ENCODE results near the gene C1QL4. TPM values are rescaled to one million over a fixed set of nuclear protein-coding genes. Genes with fewer than 3 reads are reported as not detected.

The C1QL4 gene
- polyA plus RNA-seq, 3 donors: not detected

DNA sequence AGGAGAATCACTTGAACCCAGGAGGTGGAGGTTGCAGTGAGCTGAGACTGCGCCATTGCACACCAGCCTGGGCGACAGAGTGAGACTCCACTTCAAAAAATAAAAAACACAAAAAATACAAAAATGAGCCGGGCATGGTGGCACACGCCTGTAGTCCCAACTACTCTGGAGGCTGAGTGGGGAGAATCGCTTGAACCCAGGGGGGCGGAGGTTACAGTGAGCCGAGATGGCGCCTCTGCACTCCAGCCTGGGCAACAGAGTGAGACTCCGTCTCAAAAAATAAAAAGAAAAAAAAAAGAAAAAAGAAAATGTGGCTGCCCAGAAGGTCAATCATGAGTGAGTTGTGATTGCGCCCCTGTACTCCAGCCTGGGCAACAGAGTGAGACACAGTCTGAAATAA, 18.9 kb upstream of the C1QL4 start:
- no peaks in the 10 kb centered on the region for H3K36me3 ChIP-seq (replicated peaks in 1 of 2; ENCODE audit: control insufficient read depth in 1 of 2, insufficient read depth in 2 of 2, low read length in 2 of 2)
- no peak overlapping the region for H2AFZ ChIP-seq (ENCODE audit: insufficient read depth, low read depth, low read length, poor library complexity, severe bottlenecking)
- Mint-ChIP-seq H3K4me3 (no peak overlapping the region), H3K9me3 (no peaks in the 10 kb centered on the region), H3K36me3 (no peaks in the 10 kb centered on the region), H3K4me1 (peaks cover 2% of the 10 kb centered on the region), H3K27me3 (ENCODE audit: low read depth in 3 of 3) (peaks cover 9 to 48% (median 37%) of the 10 kb centered on the region in 3 donors), H3K27ac (no peak overlapping the region)
- H3K79me2 ChIP-seq (ENCODE audit: insufficient read depth, low read length): no peaks in the 10 kb centered on the region
- H3K27me3 ChIP-seq (ENCODE audit: control insufficient read depth in 2 of 2, insufficient read depth in 2 of 2, low read length in 2 of 2): peaks cover 10 to 23% of the 10 kb centered on the region in 2 donors
- 88% methylated on average over 4 of the region's 10 CpGs for WGBS (ENCODE audit: insufficient coverage)
- no peaks in the 10 kb centered on the region for H3K9me3 ChIP-seq (replicated peaks in 1 of 2; ENCODE audit: control insufficient read depth in 1 of 2, insufficient read depth in 1 of 2, low read length in 2 of 2)
- intact Hi-C loops (cut with micrococcal nuclease): loop anchor here in 1 of 2 donors (5.0 kb wide), 1 partner anchor 226 kb away; no protein-coding TSS in a partner anchor
- no peaks in the 10 kb centered on the region for H4K20me1 ChIP-seq (ENCODE audit: insufficient read depth, low read length)
- DNase-seq: no peak
- no peak overlapping the region for H3K27ac ChIP-seq (ENCODE audit: low read depth in 1 of 2, low read length in 2 of 2)
- no peak overlapping the region for H3K9ac ChIP-seq (ENCODE audit: insufficient read depth, low read length, poor library complexity, severe bottlenecking)
- H3K4me3 ChIP-seq (replicated peaks in 1 of 3; ENCODE audit: low read depth in 2 of 3, low read length in 3 of 3): no peak overlapping the region
- TF ChIP-seq, protein P1, sequence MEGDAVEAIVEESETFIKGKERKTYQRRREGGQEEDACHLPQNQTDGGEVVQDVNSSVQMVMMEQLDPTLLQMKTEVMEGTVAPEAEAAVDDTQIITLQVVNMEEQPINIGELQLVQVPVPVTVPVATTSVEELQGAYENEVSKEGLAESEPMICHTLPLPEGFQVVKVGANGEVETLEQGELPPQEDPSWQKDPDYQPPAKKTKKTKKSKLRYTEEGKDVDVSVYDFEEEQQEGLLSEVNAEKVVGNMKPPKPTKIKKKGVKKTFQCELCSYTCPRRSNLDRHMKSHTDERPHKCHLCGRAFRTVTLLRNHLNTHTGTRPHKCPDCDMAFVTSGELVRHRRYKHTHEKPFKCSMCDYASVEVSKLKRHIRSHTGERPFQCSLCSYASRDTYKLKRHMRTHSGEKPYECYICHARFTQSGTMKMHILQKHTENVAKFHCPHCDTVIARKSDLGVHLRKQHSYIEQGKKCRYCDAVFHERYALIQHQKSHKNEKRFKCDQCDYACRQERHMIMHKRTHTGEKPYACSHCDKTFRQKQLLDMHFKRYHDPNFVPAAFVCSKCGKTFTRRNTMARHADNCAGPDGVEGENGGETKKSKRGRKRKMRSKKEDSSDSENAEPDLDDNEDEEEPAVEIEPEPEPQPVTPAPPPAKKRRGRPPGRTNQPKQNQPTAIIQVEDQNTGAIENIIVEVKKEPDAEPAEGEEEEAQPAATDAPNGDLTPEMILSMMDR (IDR thresholded peaks at IDR 0.05): no peak
- H3K4me2 ChIP-seq (replicated peaks; ENCODE audit: extremely low read depth, low read length, poor library complexity, severe bottlenecking): no peak overlapping the region
- H3K4me1 ChIP-seq (ENCODE audit: control insufficient read depth in 1 of 2, insufficient read depth in 2 of 2, low read length in 2 of 2): no peaks in the 10 kb centered on the region

- no peak for DNase-seq
- intact Hi-C loops (cut with micrococcal nuclease): no loop called here
- WGBS (ENCODE audit: insufficient coverage): 83% methylated on average over 1 of the region's 2 CpGs
- Histone ChIP-seq H3K9ac (ENCODE audit: insufficient read depth, low read length, poor library complexity, severe bottlenecking) (no peak overlapping the region), H3K4me2 (replicated peaks; ENCODE audit: extremely low read depth, low read length, poor library complexity, severe bottlenecking) (no peak overlapping the region), H3K79me2 (ENCODE audit: insufficient read depth, low read length) (no peaks in the 10 kb centered on the region), H2AFZ (ENCODE audit: insufficient read depth, low read depth, low read length, poor library complexity, severe bottlenecking) (no peak overlapping the region), H3K9me3 (replicated peaks in 1 of 2; ENCODE audit: control insufficient read depth in 1 of 2, insufficient read depth in 1 of 2, low read length in 2 of 2) (peaks cover 0 to 2% of the 10 kb centered on the region in 2 donors), H4K20me1 (ENCODE audit: insufficient read depth, low read length) (no peaks in the 10 kb centered on the region), H3K4me1 (ENCODE audit: control insufficient read depth in 1 of 2, insufficient read depth in 2 of 2, low read length in 2 of 2) (peaks cover 6 to 7% of the 10 kb centered on the region in 2 donors), H3K27ac (ENCODE audit: low read depth in 1 of 2, low read length in 2 of 2) (no peak overlapping the region), H3K27me3 (ENCODE audit: control insufficient read depth in 2 of 2, insufficient read depth in 2 of 2, low read length in 2 of 2) (peaks cover 21 to 51% of the 10 kb centered on the region in 2 donors), H3K4me3 (replicated peaks in 1 of 3; ENCODE audit: low read depth in 2 of 3, low read length in 3 of 3) (no peak overlapping the region), H3K36me3 (replicated peaks in 1 of 2; ENCODE audit: control insufficient read depth in 1 of 2, insufficient read depth in 2 of 2, low read length in 2 of 2) (no peaks in the 10 kb centered on the region)
- peak overlapping the region in 1 of 2 donors; percentile 4 for H3K4me3 Mint-ChIP-seq
- peaks cover 4% of the 10 kb centered on the region for H3K4me1 Mint-ChIP-seq
- peaks cover 0 to 7% (median 0%) of the 10 kb centered on the region in 7 donors for H3K9me3 Mint-ChIP-seq
- H3K27ac Mint-ChIP-seq: no peak overlapping the region
- peaks cover 27 to 70% (median 64%) of the 10 kb centered on the region in 3 donors for H3K27me3 Mint-ChIP-seq (ENCODE audit: low read depth in 3 of 3)
- TF ChIP-seq, protein P1 (IDR thresholded peaks at IDR 0.05): no peak
- no peaks in the 10 kb centered on the region for H3K36me3 Mint-ChIP-seq
Measured at GRCh38 chr12:49352351-49352750, 15.4 kb upstream of the C1QL4 start.

Data from CD14-positive monocyte (primary cell).